Measurements from ENCODE around the gene ARHGEF10L. TPM values are rescaled to one million over a fixed set of nuclear protein-coding genes. Genes with fewer than 3 reads are reported as not detected.

ARHGEF10L gene
- total and polyA plus RNA-seq, 4 donors: 20.7 to 61.0 (median 42.1) TPM

- no peak overlapping the region for H3K27ac ChIP-seq (ENCODE audit: low read depth, low read length)
- 67% methylated on average over 8 of the region's 10 CpGs for WGBS (ENCODE audit: insufficient coverage)
These were observed 190.4 kb downstream of the ARHGEF10L start for GRCh38 chr1:17729909-17730308.

DNA sequence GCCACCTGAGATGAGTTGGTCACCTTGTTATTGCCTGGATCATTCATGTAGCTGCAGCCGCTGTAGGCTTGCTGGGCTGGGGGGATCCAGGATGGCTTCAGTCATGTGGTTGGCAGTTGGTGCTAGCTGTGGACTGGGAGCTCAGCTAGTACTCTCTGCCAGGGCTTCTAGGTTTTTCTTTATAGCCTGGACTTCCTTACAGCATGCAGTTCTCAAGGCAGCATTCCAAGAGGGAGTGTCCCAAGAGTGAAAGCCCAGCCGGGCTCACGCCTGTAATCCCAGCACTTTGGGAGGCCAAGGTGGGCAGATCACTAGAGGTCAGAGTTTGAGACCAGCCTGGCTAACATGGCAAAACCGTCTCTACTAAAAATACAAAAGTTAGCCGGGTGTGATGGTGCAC is 192.0 kb downstream of the ARHGEF10L start:
- H3K9me3 ChIP-seq (ENCODE audit: control insufficient read depth, insufficient read depth, low read length): no peaks in the 10 kb centered on the region
- no peak for DNase-seq (ENCODE audit: low read depth in 4 of 6, low spot score in 6 of 6)
- no peaks in the 10 kb centered on the region for H3K27me3 ChIP-seq (ENCODE audit: control insufficient read depth, insufficient read depth, low read length)
- H3K4me1 ChIP-seq (ENCODE audit: control insufficient read depth, insufficient read depth, low read length): peaks cover 16% of the 10 kb centered on the region
- H3K27ac ChIP-seq (ENCODE audit: low read depth, low read length): no peak overlapping the region
- H3K4me3 ChIP-seq (ENCODE audit: low read depth, low read length): no peak overlapping the region
- H3K36me3 ChIP-seq (ENCODE audit: control insufficient read depth, insufficient read depth, low read length): no peaks in the 10 kb centered on the region
- WGBS (ENCODE audit: insufficient coverage): 79% methylated on average over 3 of the region's 5 CpGs

More at GRCh38 chr1:17729909-17730308, 190.4 kb downstream of the ARHGEF10L start:
- Histone ChIP-seq H3K4me3 (ENCODE audit: low read depth, low read length) (no peak overlapping the region), H3K9me3 (ENCODE audit: control insufficient read depth, insufficient read depth, low read length) (no peaks in the 10 kb centered on the region), H3K27me3 (ENCODE audit: control insufficient read depth, insufficient read depth, low read length) (no peaks in the 10 kb centered on the region), H3K36me3 (ENCODE audit: control insufficient read depth, insufficient read depth, low read length) (no peaks in the 10 kb centered on the region), H3K4me1 (ENCODE audit: control insufficient read depth, insufficient read depth, low read length) (peaks cover 8% of the 10 kb centered on the region)
- DNase-seq (ENCODE audit: low read depth in 4 of 6, low spot score in 6 of 6): no peak

DNA sequence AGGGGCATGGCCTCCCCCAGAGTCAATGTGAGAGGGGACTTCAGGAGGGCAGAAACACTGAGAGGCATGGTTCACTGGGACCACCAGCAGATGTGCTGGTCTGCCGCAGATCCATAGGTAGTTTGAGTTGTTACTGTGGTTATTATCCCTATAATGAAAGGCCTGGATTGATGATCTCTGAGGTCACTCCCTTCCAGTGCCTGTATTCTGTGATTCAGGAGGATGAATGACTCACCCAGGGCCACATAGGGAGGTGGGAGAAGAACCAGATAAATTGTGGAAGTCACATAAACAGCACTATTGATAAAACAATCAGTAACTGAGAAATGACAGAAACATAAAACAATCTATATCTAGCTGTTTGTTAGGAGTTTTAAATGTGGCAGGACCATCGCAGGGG is 193.0 kb downstream of the ARHGEF10L start:
- no peaks in the 10 kb centered on the region for H3K27me3 ChIP-seq (ENCODE audit: control insufficient read depth, insufficient read depth, low read length)
- H3K4me1 ChIP-seq (ENCODE audit: control insufficient read depth, insufficient read depth, low read length): peaks cover 16% of the 10 kb centered on the region
- H3K36me3 ChIP-seq (ENCODE audit: control insufficient read depth, insufficient read depth, low read length): no peaks in the 10 kb centered on the region
- no peak overlapping the region for H3K4me3 ChIP-seq (ENCODE audit: low read depth, low read length)
- no peaks in the 10 kb centered on the region for H3K9me3 ChIP-seq (ENCODE audit: control insufficient read depth, insufficient read depth, low read length)
- WGBS (ENCODE audit: insufficient coverage): 87% methylated on average over 2 of the region's 2 CpGs
- H3K27ac ChIP-seq (ENCODE audit: low read depth, low read length): no peak overlapping the region
- DNase-seq (ENCODE audit: low read depth in 4 of 6, low spot score in 6 of 6): no peak

- no peak overlapping the region for H3K4me3 ChIP-seq (ENCODE audit: low read depth, low read length)
- no peaks in the 10 kb centered on the region for H3K27me3 ChIP-seq (ENCODE audit: control insufficient read depth, insufficient read depth, low read length)
- no peaks in the 10 kb centered on the region for H3K9me3 ChIP-seq (ENCODE audit: control insufficient read depth, insufficient read depth, low read length)
- H3K27ac ChIP-seq (ENCODE audit: low read depth, low read length): no peak overlapping the region
- peak in 1 of 6 donors; percentile 46 for DNase-seq (ENCODE audit: low read depth in 4 of 6, low spot score in 6 of 6)
- peaks cover 19% of the 10 kb centered on the region for H3K4me1 ChIP-seq (ENCODE audit: control insufficient read depth, insufficient read depth, low read length)
- H3K36me3 ChIP-seq (ENCODE audit: control insufficient read depth, insufficient read depth, low read length): no peaks in the 10 kb centered on the region
- WGBS (ENCODE audit: insufficient coverage): 24% methylated on average over 20 of the region's 21 CpGs
These were observed 194.2 kb downstream of the ARHGEF10L start for GRCh38 chr1:17733661-17734060.

GRCh38 chr1:17734609-17735008 is 195.1 kb downstream of the ARHGEF10L start:
- H3K9me3 ChIP-seq (ENCODE audit: control insufficient read depth, insufficient read depth, low read length): no peaks in the 10 kb centered on the region
- no peak overlapping the region for H3K4me3 ChIP-seq (ENCODE audit: low read depth, low read length)
- peaks cover 24% of the 10 kb centered on the region for H3K4me1 ChIP-seq (ENCODE audit: control insufficient read depth, insufficient read depth, low read length)
- no peak overlapping the region for H3K27ac ChIP-seq (ENCODE audit: low read depth, low read length)
- no peaks in the 10 kb centered on the region for H3K27me3 ChIP-seq (ENCODE audit: control insufficient read depth, insufficient read depth, low read length)
- DNase-seq (ENCODE audit: low read depth in 4 of 6, low spot score in 6 of 6): no peak
- H3K36me3 ChIP-seq (ENCODE audit: control insufficient read depth, insufficient read depth, low read length): no peaks in the 10 kb centered on the region
- WGBS (ENCODE audit: insufficient coverage): no CpG with 5 or more reads among the region's 7 CpGs

- H3K27me3 ChIP-seq (ENCODE audit: control insufficient read depth, insufficient read depth, low read length): no peaks in the 10 kb centered on the region
- H3K27ac ChIP-seq (ENCODE audit: low read depth, low read length): no peak overlapping the region
- H3K4me1 ChIP-seq (ENCODE audit: control insufficient read depth, insufficient read depth, low read length): peaks cover 25% of the 10 kb centered on the region
- no peaks in the 10 kb centered on the region for H3K36me3 ChIP-seq (ENCODE audit: control insufficient read depth, insufficient read depth, low read length)
- 91% methylated on average over 2 of the region's 2 CpGs for WGBS (ENCODE audit: insufficient coverage)
- no peaks in the 10 kb centered on the region for H3K9me3 ChIP-seq (ENCODE audit: control insufficient read depth, insufficient read depth, low read length)
- no peak overlapping the region for H3K4me3 ChIP-seq (ENCODE audit: low read depth, low read length)
- DNase-seq (ENCODE audit: low read depth in 4 of 6, low spot score in 6 of 6): no peak
These were observed 195.8 kb downstream of the ARHGEF10L start for GRCh38 chr1:17735348-17735747.

- 63% methylated on average over 2 of the region's 7 CpGs for WGBS (ENCODE audit: insufficient coverage)
- Histone ChIP-seq H3K4me3 (ENCODE audit: low read depth, low read length) (no peak overlapping the region), H3K27ac (ENCODE audit: low read depth, low read length) (no peak overlapping the region), H3K36me3 (ENCODE audit: control insufficient read depth, insufficient read depth, low read length) (no peaks in the 10 kb centered on the region), H3K4me1 (ENCODE audit: control insufficient read depth, insufficient read depth, low read length) (peaks cover 25% of the 10 kb centered on the region), H3K9me3 (ENCODE audit: control insufficient read depth, insufficient read depth, low read length) (no peaks in the 10 kb centered on the region), H3K27me3 (ENCODE audit: control insufficient read depth, insufficient read depth, low read length) (no peaks in the 10 kb centered on the region)
- no peak for DNase-seq (ENCODE audit: low read depth in 4 of 6, low spot score in 6 of 6)
These were observed 196.3 kb downstream of the ARHGEF10L start for GRCh38 chr1:17735793-17736192.

DNA sequence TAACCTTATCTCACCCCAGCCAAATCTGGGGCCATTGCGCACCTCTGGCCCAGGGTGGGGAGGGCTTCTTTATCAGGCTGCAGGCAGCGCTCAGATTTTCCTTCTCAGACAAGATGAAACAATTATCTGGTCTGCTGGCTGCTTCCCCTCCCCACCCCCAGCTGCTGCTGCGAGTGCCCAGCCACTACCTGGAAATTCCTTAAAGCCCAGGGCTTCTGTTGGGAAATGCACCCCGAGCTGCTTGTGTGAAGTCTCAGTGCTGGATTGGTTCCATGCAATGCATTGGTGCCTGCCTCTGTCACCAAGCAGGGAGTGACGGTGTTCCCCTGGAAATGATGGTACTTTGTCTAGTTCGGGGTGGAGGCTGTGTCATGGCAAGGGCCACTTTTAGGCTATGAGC is 197.1 kb downstream of the ARHGEF10L start:
- WGBS (ENCODE audit: insufficient coverage): 76% methylated on average over 5 of the region's 6 CpGs
- H3K4me1 ChIP-seq (ENCODE audit: control insufficient read depth, insufficient read depth, low read length): peaks cover 30% of the 10 kb centered on the region
- no peaks in the 10 kb centered on the region for H3K9me3 ChIP-seq (ENCODE audit: control insufficient read depth, insufficient read depth, low read length)
- H3K36me3 ChIP-seq (ENCODE audit: control insufficient read depth, insufficient read depth, low read length): no peaks in the 10 kb centered on the region
- DNase-seq (ENCODE audit: low read depth in 4 of 6, low spot score in 6 of 6): no peak
- H3K27ac ChIP-seq (ENCODE audit: low read depth, low read length): no peak overlapping the region
- peaks cover under 1% of the 10 kb centered on the region for H3K27me3 ChIP-seq (ENCODE audit: control insufficient read depth, insufficient read depth, low read length)
- no peak overlapping the region for H3K4me3 ChIP-seq (ENCODE audit: low read depth, low read length)

DNA sequence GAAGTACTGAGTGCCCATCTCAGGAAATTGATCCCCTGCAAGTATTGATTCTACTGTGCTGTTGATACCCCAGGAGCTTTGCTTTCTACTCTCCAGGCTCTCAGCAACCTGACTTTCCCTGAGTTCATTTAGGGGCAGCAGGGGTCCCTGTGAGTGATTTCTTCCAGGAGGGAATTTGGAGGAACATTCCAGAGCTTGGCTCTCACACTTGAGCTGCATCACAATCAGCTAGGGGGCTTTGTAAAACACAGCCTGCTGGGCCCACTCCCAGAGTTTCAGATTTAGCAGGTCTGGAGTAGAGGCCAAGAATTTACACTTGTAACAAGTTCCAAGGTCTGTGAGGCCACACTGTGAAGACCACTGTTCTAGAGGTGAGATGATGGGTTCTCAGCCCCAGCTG is 199.6 kb downstream of the ARHGEF10L start:
- DNase-seq (ENCODE audit: low read depth in 4 of 6, low spot score in 6 of 6): peak in 1 of 6 donors; percentile 54
- Histone ChIP-seq H3K36me3 (ENCODE audit: control insufficient read depth, insufficient read depth, low read length) (no peaks in the 10 kb centered on the region), H3K9me3 (ENCODE audit: control insufficient read depth, insufficient read depth, low read length) (no peaks in the 10 kb centered on the region), H3K4me3 (ENCODE audit: low read depth, low read length) (no peak overlapping the region), H3K27me3 (ENCODE audit: control insufficient read depth, insufficient read depth, low read length) (peaks cover 2% of the 10 kb centered on the region), H3K27ac (ENCODE audit: low read depth, low read length) (no peak overlapping the region), H3K4me1 (ENCODE audit: control insufficient read depth, insufficient read depth, low read length) (peaks cover 41% of the 10 kb centered on the region)

GRCh38 chr1:17741052-17741451 is 201.6 kb downstream of the ARHGEF10L start:
- WGBS (ENCODE audit: insufficient coverage): 82% methylated on average over 5 of the region's 5 CpGs
- no peak for DNase-seq (ENCODE audit: low read depth in 4 of 6, low spot score in 6 of 6)
- Histone ChIP-seq H3K9me3 (ENCODE audit: control insufficient read depth, insufficient read depth, low read length) (no peaks in the 10 kb centered on the region), H3K4me1 (ENCODE audit: control insufficient read depth, insufficient read depth, low read length) (peaks cover 45% of the 10 kb centered on the region), H3K36me3 (ENCODE audit: control insufficient read depth, insufficient read depth, low read length) (no peaks in the 10 kb centered on the region), H3K27me3 (ENCODE audit: control insufficient read depth, insufficient read depth, low read length) (peaks cover 2% of the 10 kb centered on the region), H3K27ac (ENCODE audit: low read depth, low read length) (no peak overlapping the region), H3K4me3 (ENCODE audit: low read depth, low read length) (no peak overlapping the region)
